Smooth muscle cell of bladder (primary cell): Measurements from ENCODE around the gene ZNF500. TPM values are rescaled to one million over a fixed set of nuclear protein-coding genes. Genes with fewer than 3 reads are reported as not detected.

Source experiments
- total RNA-seq: library from RNA; depleted of rRNA; stranded (reverse); fragments of >200 nt; gene quantifications from 2 replicates; pipeline ENCODE4 v1.2.3, GENCODE V29; 2014

The ZNF500 gene
- 5.0 and 8.1 TPM in 2 replicates for total RNA-seq

DNA sequence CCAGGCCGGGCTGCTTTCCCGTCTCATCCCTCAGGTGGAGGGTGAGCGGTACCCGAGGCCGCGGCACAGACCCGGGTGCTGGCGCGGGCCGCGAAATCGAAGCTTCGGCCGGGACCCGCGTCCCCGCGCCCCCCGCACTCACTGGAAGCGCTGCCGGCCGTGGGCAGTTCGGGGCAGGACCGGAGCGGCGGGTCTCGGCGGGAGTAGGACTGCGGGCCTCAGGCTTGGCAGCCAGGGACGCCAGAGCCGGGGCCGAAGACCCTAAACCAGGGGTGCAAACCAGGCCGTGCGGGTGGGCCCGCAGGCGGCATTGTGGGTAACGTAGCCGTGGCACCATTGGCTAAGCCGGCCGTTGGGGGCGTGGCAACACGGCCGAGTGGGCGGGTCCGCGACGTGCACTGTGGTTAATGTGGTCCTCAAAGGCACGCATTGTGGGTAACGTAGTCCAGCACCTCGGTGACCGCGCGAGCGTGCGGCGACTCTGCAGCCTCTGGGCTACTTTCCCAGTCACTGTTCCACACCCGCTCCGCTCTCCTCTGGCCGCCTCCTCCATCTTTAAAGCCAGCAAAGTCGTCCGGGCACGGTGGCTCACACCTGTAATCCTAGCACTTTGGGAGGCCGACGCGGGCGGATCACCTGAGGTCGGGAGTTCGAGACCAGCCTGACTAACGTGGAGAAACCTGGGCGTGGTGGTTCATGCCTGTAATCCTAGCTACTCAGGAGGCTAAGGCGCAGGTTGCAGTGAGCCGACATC, at the start of gene ZNF500:
Gene ZNF500 (minus strand): TSS at position 288 of the 754 bp plus-strand sequence. CDS start 1,184 bp downstream, outside the sequence.

DNA sequence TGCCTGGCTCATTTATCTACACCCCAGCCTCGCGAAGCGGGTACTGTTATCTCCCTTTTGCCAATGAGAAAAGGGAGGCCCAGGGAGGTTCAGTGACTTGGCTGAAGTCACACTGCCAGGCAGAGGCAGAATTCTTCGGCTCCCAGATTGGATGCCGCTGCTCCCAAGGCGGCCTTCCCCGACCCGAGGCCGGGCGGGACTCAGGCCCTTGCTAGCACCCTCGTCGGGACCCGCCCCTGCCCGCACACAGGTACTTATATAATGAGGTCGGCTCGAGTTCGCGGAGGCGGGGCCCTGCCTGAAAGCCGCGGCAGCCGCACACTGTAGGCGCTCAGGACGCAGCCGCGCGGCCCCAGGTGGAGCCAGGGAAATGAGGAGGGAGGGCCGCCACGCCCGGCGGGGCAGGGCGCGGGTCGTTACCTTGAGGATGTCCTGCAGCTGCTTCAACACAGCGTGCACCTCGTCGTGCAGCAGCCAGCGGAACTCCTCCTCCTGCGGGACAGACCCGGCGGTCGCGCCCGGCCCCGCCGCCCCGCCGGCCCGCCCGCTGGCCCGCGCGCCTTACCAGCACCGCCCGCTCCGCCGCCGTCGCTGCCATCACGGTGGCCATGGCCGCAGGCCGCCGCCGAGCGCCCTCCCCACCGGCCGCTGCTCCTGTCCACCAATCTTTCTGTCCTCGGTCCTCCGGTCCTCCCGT, 35.1 kb upstream of the ZNF500 start, which contains the start of gene ROGDI:
Gene ROGDI (minus strand): TSS at position 672 of the 697 bp plus-strand sequence. CDS start 62 bp downstream, at position 610.

GRCh38 chr16:4795181-4795827, 28.3 kb upstream of the ZNF500 start, which contains the start of gene SMIM22:
Gene SMIM22, plus strand, starts transcription at chr16:4795369. Its CDS starts 366 bp downstream, at chr16:4795735.

DNA sequence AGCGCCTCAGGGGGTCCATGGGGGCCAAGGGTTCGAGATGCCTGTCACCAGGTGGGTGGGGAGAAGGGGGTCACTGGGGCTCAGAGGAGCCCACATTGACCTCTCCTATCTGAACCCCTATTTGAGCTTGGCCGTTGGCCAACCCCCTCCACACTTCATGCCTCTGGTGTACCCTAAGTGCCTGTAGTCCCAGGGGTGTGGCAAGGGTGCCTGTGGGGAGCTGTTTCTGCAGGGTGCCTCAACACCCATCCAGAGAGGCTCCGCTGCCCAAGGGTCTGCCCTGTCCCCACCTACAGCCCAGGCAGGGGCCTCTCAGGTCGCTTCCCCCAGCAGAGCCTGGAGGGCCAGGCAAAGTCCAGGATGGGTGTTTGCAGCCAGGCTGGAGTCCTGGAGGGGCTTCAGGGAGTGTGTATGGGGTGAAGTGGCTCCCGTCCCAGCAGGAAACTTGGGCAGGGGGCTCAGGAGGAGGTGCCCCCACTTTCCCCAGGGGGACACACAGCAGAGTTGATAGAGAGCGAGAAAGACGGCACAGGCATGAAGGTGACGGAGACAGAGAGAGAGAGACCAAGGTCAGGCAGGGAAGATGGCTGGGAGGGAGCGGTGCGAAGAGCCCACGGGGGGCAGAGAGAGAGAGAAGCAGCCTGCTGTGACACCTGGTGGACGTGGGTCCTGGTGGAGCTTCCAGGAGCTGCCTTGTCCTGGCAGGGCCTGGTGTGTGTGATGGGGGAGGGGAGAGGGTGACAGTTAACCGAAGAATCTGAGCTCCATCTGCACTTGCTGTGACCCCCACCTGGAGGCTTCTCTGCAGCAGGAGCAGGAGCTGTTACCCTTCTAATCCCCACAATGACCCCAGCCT, 20.9 kb upstream of the ZNF500 start, which contains the start of gene SEPTIN12:
Gene SEPTIN12 (minus strand): TSS at position 719 of the 856 bp plus-strand sequence. CDS start 700 bp downstream, at position 19.

GRCh38 chr16:4734063-4734729, 32.8 kb downstream of the ZNF500 start, which contains the start of the genes ANKS3 and DNAAF8:
Gene ANKS3, minus strand, starts transcription at chr16:4734271. Its CDS starts 4,122 bp downstream, at chr16:4730149.
Gene DNAAF8, plus strand, starts transcription at chr16:4734537. Its CDS starts 1,978 bp downstream, at chr16:4736515.

Other genes starting within 250 kb of the ZNF500 start
- gene CDIP1, start 228.4 kb downstream of the ZNF500 start, total RNA-seq, result 6.8 and 10.2 TPM in 2 replicates
- under 0.01 TPM in 2 replicates for gene C16orf96, start 210.8 kb downstream of the ZNF500 start, total RNA-seq
- gene UBALD1, start 152.3 kb downstream of the ZNF500 start, total RNA-seq, result 3.8 and 4.5 TPM in 2 replicates
- 17.6 and 25.1 TPM in 2 replicates for gene MGRN1, start 142.3 kb downstream of the ZNF500 start, total RNA-seq
- 23.8 and 28.0 TPM in 2 replicates for gene NUDT16L1, start 73.6 kb downstream of the ZNF500 start, total RNA-seq
- 26.0 and 32.0 TPM in 2 replicates for gene ANKS3, start 32.9 kb downstream of the ZNF500 start, total RNA-seq
- gene DNAAF8, start 32.6 kb downstream of the ZNF500 start, total RNA-seq, result 1.4 and 1.7 TPM in 2 replicates
- gene SEPTIN12, start 21.2 kb upstream of the ZNF500 start, total RNA-seq, result not detected in 2 replicates
- gene SMIM22, start 28.2 kb upstream of the ZNF500 start, total RNA-seq, result not detected in 2 replicates
- 7.8 and 12.1 TPM in 2 replicates for gene ROGDI, start 35.5 kb upstream of the ZNF500 start, total RNA-seq
- 33.1 and 42.1 TPM in 2 replicates for gene GLYR1, start 80.1 kb upstream of the ZNF500 start, total RNA-seq
- 13.4 and 16.5 TPM in 2 replicates for gene UBN1, start 80.3 kb upstream of the ZNF500 start, total RNA-seq
- gene PPL, start 170.0 kb upstream of the ZNF500 start, total RNA-seq, result 5.4 and 8.9 TPM in 2 replicates
- 0.09 and 0.28 TPM in 2 replicates for gene SEC14L5, start 191.2 kb upstream of the ZNF500 start, total RNA-seq